HepG2 (cell line): ENCODE data around the gene DIP2C. TPM values are rescaled to one million over a fixed set of nuclear protein-coding genes. Genes with fewer than 3 reads are reported as not detected.
A peak's percentile ranks its signal among the peaks of the same experiment; 100 is the strongest.
"Not testable (repeated sequence)": the region's sequence is repeated elsewhere in the genome, so short reads cannot be mapped to it uniquely, and the experiment has no call there.

Experiments
- ATAC-seq: fragments of 200-7000 bp; cut with Tn5 transposase; 3 replicates; pipeline ENCODE4 v1.9.1; 2020; ENCODE audit warnings: mild to moderate bottlenecking, moderate library complexity
- BruUV-seq: library from RNA; stranded (reverse); fragments of 400-500 nt; replicated peaks from 2 replicates; lab custom pipeline; 2021; lab: Mats Ljungman, UMichigan
- CTCF ChIA-PET: fragments of 300-600 bp; formaldehyde crosslinking; extraction: SDS; loops from one replicate; lab custom pipeline; 2021; ENCODE audit warnings: low total read pairs, inconsistent platforms, low intra/inter-chr PET ratio; lab: Yijun Ruan, JAX
- POLR2A ChIA-PET: fragments of 350-600 bp; sonication (Branson Sonifier 250); formaldehyde crosslinking; loops from one replicate; lab custom pipeline; 2020; ENCODE audit warnings: antibody characterized with exemption, inconsistent platforms; lab: Yijun Ruan, JAX
- DNase-seq: peaks from one replicate; pipeline ENCODE4 v3.0.0-alpha.2; 2015; ENCODE audit warnings: low spot score
- FAIRE-seq: peaks from 3 replicates; lab custom pipeline; 2011; peaks lifted over from hg19 to GRCh38; lab: Jason Lieb, UNC
- H2AFZ ChIP-seq: one replicate; pipeline ENCODE4 v1.6.1; 2011; ENCODE audit warnings: low read length, inconsistent platforms
- H3K27ac ChIP-seq: fragments of 300-600 bp; 3 replicates; pipeline ENCODE4 v1.8.0; 2011; ENCODE audit warnings: mixed run types, mild to moderate bottlenecking, mixed read lengths, low read length, inconsistent platforms; ENCODE audit not compliant: insufficient read depth; ENCODE audit errors: extremely low read length
- H3K27me3 ChIP-seq, 2 experiments: fragments of 200-600 bp in 1 of 2; 2 replicates in 1 of 2; 3 replicates in 1 of 2; pipeline versions ENCODE4 v1.6.0 to v1.8.0; 2011; ENCODE audit warnings: low read length in 2 of 2, mild to moderate bottlenecking in 2 of 2, moderate library complexity in 2 of 2, inconsistent platforms in 1 of 2; ENCODE audit not compliant: insufficient read depth in 2 of 2, control insufficient read depth in 1 of 2
- H3K36me3 ChIP-seq, 2 experiments: fragments of 200-600 bp in 1 of 2; replicated peaks in 1 of 2; 2 replicates in 1 of 2; 3 replicates in 1 of 2; pipeline versions ENCODE4 v1.5.1 to v1.8.0; 2011; ENCODE audit warnings: low read length in 2 of 2, inconsistent platforms in 1 of 2; ENCODE audit not compliant: insufficient read depth in 2 of 2, control insufficient read depth in 1 of 2
- H3K4me1 ChIP-seq: 2 replicates; pipeline ENCODE4 v1.5.1; 2012; ENCODE audit warnings: low read length, inconsistent platforms; ENCODE audit not compliant: insufficient read depth
- H3K4me2 ChIP-seq: 2 replicates; pipeline ENCODE4 v1.6.0; 2011; ENCODE audit warnings: low read depth, low read length, inconsistent platforms
- H3K4me3 ChIP-seq, 3 experiments: fragments of 200-600 bp in 1 of 3; sonication (generic), shearing (Covaris generic) in 1 of 3; replicated peaks in 1 of 3; 2 replicates each; pipeline ENCODE4 v1.5.1; 2011 to 2016; ENCODE audit warnings: low read length in 3 of 3, inconsistent platforms in 2 of 3, low read depth in 2 of 3, mild to moderate bottlenecking in 2 of 3, control low read depth in 1 of 3, mixed read lengths in 1 of 3; ENCODE audit not compliant: insufficient read depth in 1 of 3
- H3K79me2 ChIP-seq: one replicate; pipeline ENCODE4 v1.6.1; 2011; ENCODE audit warnings: low read length, inconsistent platforms; ENCODE audit not compliant: insufficient read depth
- H3K9ac ChIP-seq: 2 replicates; pipeline ENCODE4 v1.6.0; 2011; ENCODE audit warnings: mild to moderate bottlenecking, low read depth, low read length, inconsistent platforms; ENCODE audit not compliant: insufficient read depth
- H3K9me3 ChIP-seq: 2 replicates; pipeline ENCODE4 v1.5.1; 2012; ENCODE audit warnings: mild to moderate bottlenecking, low read length
- H4K20me1 ChIP-seq: 2 replicates; pipeline ENCODE4 v1.6.0; 2011; ENCODE audit warnings: inconsistent platforms, mild to moderate bottlenecking, low read length, moderate library complexity; ENCODE audit not compliant: insufficient read depth
- GATAD2A ChIP-seq: IDR thresholded peaks from 2 replicates; pipeline ENCODE4 v1.6.1; 2016
- MEIS2 ChIP-seq: sonication (generic); formaldehyde crosslinking; IDR thresholded peaks from 2 replicates; pipeline ENCODE4 v1.9.0; 2021; ENCODE audit warnings: mild to moderate bottlenecking, missing genetic modification reagents
- RORA ChIP-seq: sonication (generic); formaldehyde crosslinking; IDR thresholded peaks from 2 replicates; pipeline ENCODE4 v1.5.0; 2020; ENCODE audit warnings: mild to moderate bottlenecking, missing genetic modification reagents, moderate library complexity
- SYNCRIP ChIP-seq: fragments of 200-400 bp; formaldehyde crosslinking; IDR thresholded peaks from 2 replicates; pipeline ENCODE4 v1.6.1; 2018; ENCODE audit warnings: mild to moderate bottlenecking, low read depth, low read length; ENCODE audit not compliant: insufficient read depth
- TGIF2 ChIP-seq: IDR thresholded peaks from 2 replicates; pipeline ENCODE4 v1.6.1; 2016; ENCODE audit warnings: control low read depth, missing compliant biosample characterization
- ZNF569 ChIP-seq: sonication (generic); formaldehyde crosslinking; IDR thresholded peaks from 2 replicates; pipeline ENCODE4 v1.5.0; 2020; ENCODE audit warnings: mild to moderate bottlenecking, missing genetic modification reagents, moderate library complexity, borderline replicate concordance
- ZNF776 ChIP-seq: sonication (generic); formaldehyde crosslinking; IDR thresholded peaks from 2 replicates; pipeline ENCODE4 v1.4.0; 2020; ENCODE audit warnings: mild to moderate bottlenecking, missing genetic modification reagents
- ZNF839 ChIP-seq: sonication (generic); formaldehyde crosslinking; IDR thresholded peaks from 2 replicates; pipeline ENCODE4 v1.4.0; 2020; ENCODE audit warnings: missing genetic modification reagents, mild to moderate bottlenecking, borderline replicate concordance
- WGBS: methylation state at CpG from one replicate; pipeline ENCODE4 v1.1.6; 2017; ENCODE audit warnings: low lambda C conversion rate; 5-methylcytosine and 5-hydroxymethylcytosine counted together
- in situ Hi-C: cut with HindIII; loops from 2 replicates; pipeline ENCODE4 v1.10.0; 2017; ENCODE audit warnings: low pct_unique_long_range_greater_than_20kb; ENCODE audit not compliant: extremely low pct_ligation_motif_present
- intact Hi-C: fragments of 100-400 bp; cut with micrococcal nuclease; formaldehyde crosslinking; loops from one replicate; pipeline ENCODE4 v1.10.0; 2022; ENCODE audit not compliant: unreplicated experiment
- polyA plus RNA-seq, 8 experiments: library from polyadenylated mRNA; depleted of rRNA in 3 of 8; stranded (reverse) in 7 of 8; unstranded in 1 of 8; fragments of >200 nt; fragmentation: Illumina TruSeq in 4 of 8; extraction: Trizol in 4 of 8; gene quantifications; 2 replicates each; pipeline versions ENCODE4 v1.2.1 to v1.2.3, GENCODE V29; 2011 to 2016; ENCODE audit warnings: low read depth in 4 of 8, missing spikeins in 1 of 8, mixed read lengths in 1 of 8; ENCODE audit not compliant: insufficient read depth in 1 of 8
- total RNA-seq, 5 experiments: library from RNA; depleted of rRNA; stranded (reverse); fragments of >200 nt; fragmentation: Illumina TruSeq; extraction: Trizol; gene quantifications; 2 replicates each; pipeline ENCODE4 v1.2.3, GENCODE V29; 2016; ENCODE audit warnings: low read depth in 1 of 5
- TF ChIP-seq, protein P1 (sequence below): sonication (generic); formaldehyde crosslinking; IDR thresholded peaks from 2 replicates; pipeline ENCODE4 v1.8.1; 2023; ENCODE audit warnings: mild to moderate bottlenecking, inconsistent platforms, moderate library complexity, missing genetic modification reagents, borderline replicate concordance
- TF ChIP-seq, protein P2 (sequence below): sonication (generic); formaldehyde crosslinking; IDR thresholded peaks from 2 replicates; pipeline ENCODE4 v1.5.1; 2020; ENCODE audit warnings: missing genetic modification reagents, mild to moderate bottlenecking, borderline replicate concordance

DIP2C gene
- total and polyA plus RNA-seq, 2 of the 13 experiments (the other 11 are each of a cell fraction or from before 2014, with no cell fraction given): 2.2 to 2.7 TPM

DNA sequence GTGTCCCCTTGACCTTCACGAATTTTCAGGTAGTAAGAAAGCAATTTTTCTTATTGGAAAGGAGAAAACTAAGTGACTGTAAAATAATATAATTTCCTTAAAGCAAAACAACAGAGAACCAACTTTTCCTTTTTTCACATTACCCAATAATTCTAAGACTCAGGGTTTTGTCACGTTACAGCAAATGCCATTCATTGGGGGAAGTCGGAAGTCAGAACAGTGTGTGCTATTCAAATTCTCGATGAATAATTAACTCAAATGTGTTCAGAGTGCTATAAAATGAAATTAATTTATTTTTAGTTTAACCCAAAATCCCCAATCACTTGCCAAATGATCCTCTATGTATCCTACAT, 40.0 kb downstream of the DIP2C start:
- no peaks in the 10 kb centered on the region for H3K9me3 ChIP-seq
- no peak overlapping the region for H3K9ac ChIP-seq
- H4K20me1 ChIP-seq: no peaks in the 10 kb centered on the region
- no peaks in the 10 kb centered on the region; a peak in 1 of 5 replicates for H3K36me3 ChIP-seq
- TF ChIP-seq ZNF776 (CRISPR knock-in tag) (no peak), ZNF839 (CRISPR knock-in tag) (no peak), MEIS2 (CRISPR knock-in tag) (no peak), TGIF2 (CRISPR knock-in tag) (no peak), SYNCRIP (no peak), RORA (CRISPR knock-in tag) (no peak), ZNF569 (CRISPR knock-in tag) (no peak), GATAD2A (CRISPR knock-in tag) (no peak)
- TF ChIP-seq, protein P1, sequence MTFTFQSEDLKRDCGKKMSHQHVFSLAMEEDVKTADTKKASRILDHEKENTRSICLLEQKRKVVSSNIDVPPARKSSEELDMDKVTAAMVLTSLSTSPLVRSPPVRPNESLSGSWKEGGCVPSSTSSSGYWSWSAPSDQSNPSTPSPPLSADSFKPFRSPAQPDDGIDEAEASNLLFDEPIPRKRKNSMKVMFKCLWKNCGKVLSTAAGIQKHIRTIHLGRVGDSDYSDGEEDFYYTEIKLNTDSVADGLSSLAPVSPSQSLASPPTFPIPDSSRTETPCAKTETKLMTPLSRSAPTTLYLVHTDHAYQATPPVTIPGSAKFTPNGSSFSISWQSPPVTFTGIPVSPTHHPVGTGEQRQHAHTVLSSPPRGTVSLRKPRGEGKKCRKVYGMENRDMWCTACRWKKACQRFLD (CRISPR knock-in tag): no peak
- TF ChIP-seq, protein P2, sequence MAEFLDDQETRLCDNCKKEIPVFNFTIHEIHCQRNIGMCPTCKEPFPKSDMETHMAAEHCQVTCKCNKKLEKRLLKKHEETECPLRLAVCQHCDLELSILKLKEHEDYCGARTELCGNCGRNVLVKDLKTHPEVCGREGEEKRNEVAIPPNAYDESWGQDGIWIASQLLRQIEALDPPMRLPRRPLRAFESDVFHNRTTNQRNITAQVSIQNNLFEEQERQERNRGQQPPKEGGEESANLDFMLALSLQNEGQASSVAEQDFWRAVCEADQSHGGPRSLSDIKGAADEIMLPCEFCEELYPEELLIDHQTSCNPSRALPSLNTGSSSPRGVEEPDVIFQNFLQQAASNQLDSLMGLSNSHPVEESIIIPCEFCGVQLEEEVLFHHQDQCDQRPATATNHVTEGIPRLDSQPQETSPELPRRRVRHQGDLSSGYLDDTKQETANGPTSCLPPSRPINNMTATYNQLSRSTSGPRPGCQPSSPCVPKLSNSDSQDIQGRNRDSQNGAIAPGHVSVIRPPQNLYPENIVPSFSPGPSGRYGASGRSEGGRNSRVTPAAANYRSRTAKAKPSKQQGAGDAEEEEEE (CRISPR knock-in tag): no peak
- intact Hi-C loops: no loop called here
- peaks cover 26% of the 10 kb centered on the region for H3K79me2 ChIP-seq
- FAIRE-seq (no peak), DNase-seq (peak; percentile 31), ATAC-seq (peak; percentile 10; the same call in 2 of the 3 replicates)
- BruUV-seq: no TSS peak
- peak overlapping the region; percentile 83 for H3K27ac ChIP-seq
- POLR2A ChIA-PET: interaction anchor here (1.4 to 1.8 kb wide), 3 partner anchors 12 to 24 kb away, joined by 6 to 21 read pairs (median 14); no protein-coding TSS in a partner anchor
- peak overlapping the region in 1 of 3 experiments; percentile 75; a peak in 2 of 6 replicates for H3K4me3 ChIP-seq
- H2AFZ ChIP-seq: no peak overlapping the region
- CTCF ChIA-PET: no interaction called here
- WGBS: 49% methylated on average over 4 of the region's 4 CpGs
- peak overlapping the region; percentile 86 for H3K4me2 ChIP-seq
- H3K27me3 ChIP-seq: no peaks in the 10 kb centered on the region
- peaks cover 30% of the 10 kb centered on the region for H3K4me1 ChIP-seq
- in situ Hi-C loops: no loop called here

DNA sequence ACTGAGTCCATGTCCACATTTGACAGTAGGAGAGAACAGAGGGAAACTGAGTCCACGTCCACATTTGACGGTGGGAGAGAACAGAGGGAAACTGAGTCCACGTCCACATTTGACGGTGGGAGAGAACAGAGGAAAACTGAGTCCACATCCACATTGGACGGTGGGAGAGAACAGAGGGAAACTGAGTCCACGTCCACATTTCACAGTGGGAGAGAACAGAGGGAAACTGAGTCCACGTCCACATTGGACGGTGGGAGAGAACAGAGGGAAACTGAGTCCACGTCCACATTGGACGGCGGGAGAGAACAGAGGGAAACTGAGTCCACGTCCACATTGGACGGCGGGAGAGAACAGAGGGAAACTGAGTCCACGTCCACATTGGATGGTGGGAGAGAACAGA, 42.4 kb downstream of the DIP2C start:
- DNase-seq, H3K4me2 ChIP-seq, H3K9ac ChIP-seq, in situ Hi-C loops, POLR2A ChIA-PET, H3K27me3 ChIP-seq, ATAC-seq, BruUV-seq, H3K27ac ChIP-seq, FAIRE-seq, H4K20me1 ChIP-seq, H2AFZ ChIP-seq, H3K4me3 ChIP-seq, intact Hi-C loops, H3K36me3 ChIP-seq, H3K9me3 ChIP-seq, CTCF ChIA-PET: not testable (repeated sequence)
- Histone ChIP-seq H3K79me2 (peaks cover 24% of the 10 kb centered on the region), H3K4me1 (peaks cover 30% of the 10 kb centered on the region)
- WGBS: 90% methylated on average over 15 of the region's 15 CpGs
